ENCODE data around the gene ARL14EPL. TPM values are rescaled to one million over a fixed set of nuclear protein-coding genes. Genes with fewer than 3 reads are reported as not detected.

Gene ARL14EPL
- total RNA-seq, 1 experiment from 2014 or later = not detected

DNA sequence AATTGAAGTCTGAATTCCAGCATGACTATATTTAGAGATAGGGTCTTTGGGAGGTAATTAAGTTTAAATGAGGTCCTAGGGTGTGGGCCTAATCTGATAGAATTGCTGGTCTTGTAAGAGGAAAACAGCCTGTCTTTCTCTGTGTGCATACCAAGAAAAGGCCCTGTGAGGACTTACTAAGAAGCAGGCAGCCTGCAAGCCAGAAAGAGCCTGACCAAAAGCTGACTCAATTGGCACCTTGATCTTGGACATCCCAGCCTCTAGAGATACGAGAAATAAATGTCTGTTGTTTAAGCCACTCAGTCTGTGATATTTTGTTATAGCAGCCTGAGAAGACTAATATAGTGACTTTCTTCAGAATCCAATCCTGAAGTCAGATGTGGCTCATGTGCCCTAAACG, 14.6 kb downstream of the ARL14EPL start:
- Mint-ChIP-seq H3K36me3 (no peaks in the 10 kb centered on the region), H3K9me3 (no peaks in the 10 kb centered on the region), H3K27me3 (ENCODE audit: low read depth) (no peaks in the 10 kb centered on the region), H3K4me1 (no peaks in the 10 kb centered on the region), H3K27ac (no peak overlapping the region), H3K4me3 (no peak overlapping the region)
- TF ChIP-seq JAZF1 (CRISPR knock-in tag; IDR thresholded peaks at IDR 0.05) = no peak
- TF ChIP-seq ZNF416 (CRISPR knock-in tag; IDR thresholded peaks at IDR 0.05) = no peak
- no peak for TF ChIP-seq TEAD4 (CRISPR knock-in tag; IDR thresholded peaks at IDR 0.05)
- TF ChIP-seq, protein P1, sequence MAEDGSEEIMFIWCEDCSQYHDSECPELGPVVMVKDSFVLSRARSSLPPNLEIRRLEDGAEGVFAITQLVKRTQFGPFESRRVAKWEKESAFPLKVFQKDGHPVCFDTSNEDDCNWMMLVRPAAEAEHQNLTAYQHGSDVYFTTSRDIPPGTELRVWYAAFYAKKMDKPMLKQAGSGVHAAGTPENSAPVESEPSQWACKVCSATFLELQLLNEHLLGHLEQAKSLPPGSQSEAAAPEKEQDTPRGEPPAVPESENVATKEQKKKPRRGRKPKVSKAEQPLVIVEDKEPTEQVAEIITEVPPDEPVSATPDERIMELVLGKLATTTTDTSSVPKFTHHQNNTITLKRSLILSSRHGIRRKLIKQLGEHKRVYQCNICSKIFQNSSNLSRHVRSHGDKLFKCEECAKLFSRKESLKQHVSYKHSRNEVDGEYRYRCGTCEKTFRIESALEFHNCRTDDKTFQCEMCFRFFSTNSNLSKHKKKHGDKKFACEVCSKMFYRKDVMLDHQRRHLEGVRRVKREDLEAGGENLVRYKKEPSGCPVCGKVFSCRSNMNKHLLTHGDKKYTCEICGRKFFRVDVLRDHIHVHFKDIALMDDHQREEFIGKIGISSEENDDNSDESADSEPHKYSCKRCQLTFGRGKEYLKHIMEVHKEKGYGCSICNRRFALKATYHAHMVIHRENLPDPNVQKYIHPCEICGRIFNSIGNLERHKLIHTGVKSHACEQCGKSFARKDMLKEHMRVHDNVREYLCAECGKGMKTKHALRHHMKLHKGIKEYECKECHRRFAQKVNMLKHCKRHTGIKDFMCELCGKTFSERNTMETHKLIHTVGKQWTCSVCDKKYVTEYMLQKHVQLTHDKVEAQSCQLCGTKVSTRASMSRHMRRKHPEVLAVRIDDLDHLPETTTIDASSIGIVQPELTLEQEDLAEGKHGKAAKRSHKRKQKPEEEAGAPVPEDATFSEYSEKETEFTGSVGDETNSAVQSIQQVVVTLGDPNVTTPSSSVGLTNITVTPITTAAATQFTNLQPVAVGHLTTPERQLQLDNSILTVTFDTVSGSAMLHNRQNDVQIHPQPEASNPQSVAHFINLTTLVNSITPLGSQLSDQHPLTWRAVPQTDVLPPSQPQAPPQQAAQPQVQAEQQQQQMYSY (CRISPR knock-in tag; IDR thresholded peaks at IDR 0.05) = no peak
- no peak for TF ChIP-seq FOXP1 (CRISPR knock-in tag; IDR thresholded peaks at IDR 0.05; ENCODE audit: borderline replicate concordance)
- no peak for TF ChIP-seq CREB1 (CRISPR knock-in tag; IDR thresholded peaks at IDR 0.05)
- TF ChIP-seq ZNF423 (CRISPR knock-in tag; IDR thresholded peaks at IDR 0.05) = no peak
- TF ChIP-seq ZNF396 (CRISPR knock-in tag; IDR thresholded peaks at IDR 0.05; ENCODE audit: borderline replicate concordance) = no peak
- CTCF ChIA-PET = no interaction called here
- ATAC-seq = no peak
- no peak for DNase-seq (ENCODE audit: low spot score)
- POLR2A ChIA-PET = no interaction called here

DNA sequence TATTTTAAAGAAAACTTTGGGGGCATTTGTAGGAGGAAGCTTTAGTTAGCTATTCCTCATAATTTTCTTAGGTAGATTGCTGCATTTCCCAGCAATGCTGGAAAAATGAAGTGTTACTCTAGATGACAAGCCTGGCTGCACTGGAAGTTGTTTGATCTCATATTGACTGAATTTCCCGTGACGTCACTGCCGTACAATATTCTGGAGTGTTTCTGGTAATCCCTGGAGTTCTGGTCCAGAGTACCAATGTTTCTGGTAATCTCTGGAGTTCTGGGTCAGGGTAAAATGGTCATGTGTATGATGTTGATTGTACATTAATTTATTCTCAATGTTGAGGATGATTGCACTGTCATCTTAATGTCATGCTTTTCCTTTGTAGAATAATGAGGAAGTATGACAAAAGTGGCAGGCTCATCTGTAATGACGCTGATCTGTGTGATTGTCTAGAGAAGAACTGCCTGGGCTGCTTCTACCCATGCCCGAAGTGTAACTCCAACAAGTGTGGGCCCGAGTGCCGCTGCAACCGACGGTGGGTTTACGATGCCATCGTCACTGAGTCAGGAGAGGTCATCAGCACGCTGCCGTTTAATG, 26.2 kb downstream of the ARL14EPL start:
- H3K27me3 Mint-ChIP-seq (ENCODE audit: low read depth) = peaks cover 3% of the 10 kb centered on the region; the same call in 1 of the 2 replicates
- POLR2A ChIA-PET = no interaction called here
- H3K9me3 Mint-ChIP-seq = peaks cover 12% of the 10 kb centered on the region; the same call in 1 of the 2 replicates
- no peak for TF ChIP-seq GRHL2 (CRISPR knock-in tag; IDR thresholded peaks at IDR 0.05; ENCODE audit: insufficient replicate concordance, severe bottlenecking)
- no peak for TF ChIP-seq ZBTB21 (CRISPR knock-in tag; IDR thresholded peaks at IDR 0.05; ENCODE audit: borderline replicate concordance)
- TF ChIP-seq JAZF1 (CRISPR knock-in tag; IDR thresholded peaks at IDR 0.05) = no peak
- no peak for TF ChIP-seq NR3C1 (CRISPR knock-in tag; conservative IDR thresholded peaks at IDR 0.05; ENCODE audit: low read depth)
- no peak for TF ChIP-seq SMAD3 (CRISPR knock-in tag; IDR thresholded peaks at IDR 0.05; ENCODE audit: borderline replicate concordance)
- TF ChIP-seq, protein P2, sequence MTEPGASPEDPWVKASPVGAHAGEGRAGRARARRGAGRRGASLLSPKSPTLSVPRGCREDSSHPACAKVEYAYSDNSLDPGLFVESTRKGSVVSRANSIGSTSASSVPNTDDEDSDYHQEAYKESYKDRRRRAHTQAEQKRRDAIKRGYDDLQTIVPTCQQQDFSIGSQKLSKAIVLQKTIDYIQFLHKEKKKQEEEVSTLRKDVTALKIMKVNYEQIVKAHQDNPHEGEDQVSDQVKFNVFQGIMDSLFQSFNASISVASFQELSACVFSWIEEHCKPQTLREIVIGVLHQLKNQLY (CRISPR knock-in tag; IDR thresholded peaks at IDR 0.05) = no peak
- TF ChIP-seq, protein P3, sequence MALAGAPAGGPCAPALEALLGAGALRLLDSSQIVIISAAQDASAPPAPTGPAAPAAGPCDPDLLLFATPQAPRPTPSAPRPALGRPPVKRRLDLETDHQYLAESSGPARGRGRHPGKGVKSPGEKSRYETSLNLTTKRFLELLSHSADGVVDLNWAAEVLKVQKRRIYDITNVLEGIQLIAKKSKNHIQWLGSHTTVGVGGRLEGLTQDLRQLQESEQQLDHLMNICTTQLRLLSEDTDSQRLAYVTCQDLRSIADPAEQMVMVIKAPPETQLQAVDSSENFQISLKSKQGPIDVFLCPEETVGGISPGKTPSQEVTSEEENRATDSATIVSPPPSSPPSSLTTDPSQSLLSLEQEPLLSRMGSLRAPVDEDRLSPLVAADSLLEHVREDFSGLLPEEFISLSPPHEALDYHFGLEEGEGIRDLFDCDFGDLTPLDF (CRISPR knock-in tag; IDR thresholded peaks at IDR 0.05) = no peak
- TF ChIP-seq, protein P4, sequence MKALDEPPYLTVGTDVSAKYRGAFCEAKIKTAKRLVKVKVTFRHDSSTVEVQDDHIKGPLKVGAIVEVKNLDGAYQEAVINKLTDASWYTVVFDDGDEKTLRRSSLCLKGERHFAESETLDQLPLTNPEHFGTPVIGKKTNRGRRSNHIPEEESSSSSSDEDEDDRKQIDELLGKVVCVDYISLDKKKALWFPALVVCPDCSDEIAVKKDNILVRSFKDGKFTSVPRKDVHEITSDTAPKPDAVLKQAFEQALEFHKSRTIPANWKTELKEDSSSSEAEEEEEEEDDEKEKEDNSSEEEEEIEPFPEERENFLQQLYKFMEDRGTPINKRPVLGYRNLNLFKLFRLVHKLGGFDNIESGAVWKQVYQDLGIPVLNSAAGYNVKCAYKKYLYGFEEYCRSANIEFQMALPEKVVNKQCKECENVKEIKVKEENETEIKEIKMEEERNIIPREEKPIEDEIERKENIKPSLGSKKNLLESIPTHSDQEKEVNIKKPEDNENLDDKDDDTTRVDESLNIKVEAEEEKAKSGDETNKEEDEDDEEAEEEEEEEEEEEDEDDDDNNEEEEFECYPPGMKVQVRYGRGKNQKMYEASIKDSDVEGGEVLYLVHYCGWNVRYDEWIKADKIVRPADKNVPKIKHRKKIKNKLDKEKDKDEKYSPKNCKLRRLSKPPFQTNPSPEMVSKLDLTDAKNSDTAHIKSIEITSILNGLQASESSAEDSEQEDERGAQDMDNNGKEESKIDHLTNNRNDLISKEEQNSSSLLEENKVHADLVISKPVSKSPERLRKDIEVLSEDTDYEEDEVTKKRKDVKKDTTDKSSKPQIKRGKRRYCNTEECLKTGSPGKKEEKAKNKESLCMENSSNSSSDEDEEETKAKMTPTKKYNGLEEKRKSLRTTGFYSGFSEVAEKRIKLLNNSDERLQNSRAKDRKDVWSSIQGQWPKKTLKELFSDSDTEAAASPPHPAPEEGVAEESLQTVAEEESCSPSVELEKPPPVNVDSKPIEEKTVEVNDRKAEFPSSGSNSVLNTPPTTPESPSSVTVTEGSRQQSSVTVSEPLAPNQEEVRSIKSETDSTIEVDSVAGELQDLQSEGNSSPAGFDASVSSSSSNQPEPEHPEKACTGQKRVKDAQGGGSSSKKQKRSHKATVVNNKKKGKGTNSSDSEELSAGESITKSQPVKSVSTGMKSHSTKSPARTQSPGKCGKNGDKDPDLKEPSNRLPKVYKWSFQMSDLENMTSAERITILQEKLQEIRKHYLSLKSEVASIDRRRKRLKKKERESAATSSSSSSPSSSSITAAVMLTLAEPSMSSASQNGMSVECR (CRISPR knock-in tag; IDR thresholded peaks at IDR 0.05; ENCODE audit: borderline replicate concordance) = no peak
- no peak for TF ChIP-seq NR1H2 (CRISPR knock-in tag; IDR thresholded peaks at IDR 0.05)
- TF ChIP-seq, protein P5, sequence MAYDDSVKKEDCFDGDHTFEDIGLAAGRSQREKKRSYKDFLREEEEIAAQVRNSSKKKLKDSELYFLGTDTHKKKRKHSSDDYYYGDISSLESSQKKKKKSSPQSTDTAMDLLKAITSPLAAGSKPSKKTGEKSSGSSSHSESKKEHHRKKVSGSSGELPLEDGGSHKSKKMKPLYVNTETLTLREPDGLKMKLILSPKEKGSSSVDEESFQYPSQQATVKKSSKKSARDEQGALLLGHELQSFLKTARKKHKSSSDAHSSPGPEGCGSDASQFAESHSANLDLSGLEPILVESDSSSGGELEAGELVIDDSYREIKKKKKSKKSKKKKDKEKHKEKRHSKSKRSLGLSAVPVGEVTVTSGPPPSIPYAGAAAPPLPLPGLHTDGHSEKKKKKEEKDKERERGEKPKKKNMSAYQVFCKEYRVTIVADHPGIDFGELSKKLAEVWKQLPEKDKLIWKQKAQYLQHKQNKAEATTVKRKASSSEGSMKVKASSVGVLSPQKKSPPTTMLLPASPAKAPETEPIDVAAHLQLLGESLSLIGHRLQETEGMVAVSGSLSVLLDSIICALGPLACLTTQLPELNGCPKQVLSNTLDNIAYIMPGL (CRISPR knock-in tag; IDR thresholded peaks at IDR 0.05) = no peak
- TF ChIP-seq, protein P6, sequence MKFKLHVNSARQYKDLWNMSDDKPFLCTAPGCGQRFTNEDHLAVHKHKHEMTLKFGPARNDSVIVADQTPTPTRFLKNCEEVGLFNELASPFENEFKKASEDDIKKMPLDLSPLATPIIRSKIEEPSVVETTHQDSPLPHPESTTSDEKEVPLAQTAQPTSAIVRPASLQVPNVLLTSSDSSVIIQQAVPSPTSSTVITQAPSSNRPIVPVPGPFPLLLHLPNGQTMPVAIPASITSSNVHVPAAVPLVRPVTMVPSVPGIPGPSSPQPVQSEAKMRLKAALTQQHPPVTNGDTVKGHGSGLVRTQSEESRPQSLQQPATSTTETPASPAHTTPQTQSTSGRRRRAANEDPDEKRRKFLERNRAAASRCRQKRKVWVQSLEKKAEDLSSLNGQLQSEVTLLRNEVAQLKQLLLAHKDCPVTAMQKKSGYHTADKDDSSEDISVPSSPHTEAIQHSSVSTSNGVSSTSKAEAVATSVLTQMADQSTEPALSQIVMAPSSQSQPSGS (CRISPR knock-in tag; IDR thresholded peaks at IDR 0.05; ENCODE audit: borderline replicate concordance, low read depth) = no peak

More for the DNA sequence above, 26.2 kb downstream of the ARL14EPL start:
- no peak for DNase-seq (ENCODE audit: low spot score)
- H3K4me3 Mint-ChIP-seq = no peak overlapping the region
- no peak for ATAC-seq
- CTCF ChIA-PET = no interaction called here
- peaks cover 2% of the 10 kb centered on the region; the same call in 1 of the 2 replicates for H3K4me1 Mint-ChIP-seq
- no peaks in the 10 kb centered on the region for H3K36me3 Mint-ChIP-seq
- no peak overlapping the region for H3K27ac Mint-ChIP-seq
